Glutamatergic neuron (in vitro differentiated cells): ENCODE data around the gene LRP1B. TPM values are rescaled to one million over a fixed set of nuclear protein-coding genes. Genes with fewer than 3 reads are reported as not detected.

Experiments
- DNase-seq: peaks from one replicate; pipeline ENCODE4 v3.0.0; 2022
- H3K27ac Mint-ChIP-seq: one replicate; pipeline ENCODE4 v1.8.0; 2020; ENCODE audit warnings: mild to moderate bottlenecking, mixed read lengths, inconsistent platforms; ENCODE audit not compliant: unreplicated experiment
- H3K27me3 Mint-ChIP-seq: one replicate; pipeline ENCODE4 v1.8.0; 2020; ENCODE audit warnings: mild to moderate bottlenecking, moderate library complexity, mixed read lengths, inconsistent platforms; ENCODE audit not compliant: unreplicated experiment
- H3K36me3 Mint-ChIP-seq: one replicate; pipeline ENCODE4 v1.8.0; 2020; ENCODE audit warnings: mild to moderate bottlenecking, mixed read lengths, inconsistent platforms; ENCODE audit not compliant: unreplicated experiment
- H3K4me1 Mint-ChIP-seq: one replicate; pipeline ENCODE4 v1.8.0; 2020; ENCODE audit warnings: mild to moderate bottlenecking, low read depth, mixed read lengths, inconsistent platforms; ENCODE audit not compliant: unreplicated experiment
- H3K4me3 Mint-ChIP-seq: one replicate; pipeline ENCODE4 v1.8.0; 2020; ENCODE audit warnings: mild to moderate bottlenecking, mixed read lengths, inconsistent platforms; ENCODE audit not compliant: unreplicated experiment
- H3K9me3 Mint-ChIP-seq: one replicate; pipeline ENCODE4 v1.8.0; 2020; ENCODE audit warnings: mild to moderate bottlenecking, moderate library complexity, mixed read lengths, inconsistent platforms; ENCODE audit not compliant: unreplicated experiment
- CTCF ChIP-seq: fragments of 200-600 bp; sonication (generic); IDR thresholded peaks from one replicate; pipeline ENCODE4 v1.5.0; 2021; ENCODE audit not compliant: partially characterized antibody, unreplicated experiment
- total RNA-seq: library from RNA; stranded (reverse); fragmentation: NEBNext Ultra II Directional; extraction: Animal tissue kit (Norgen Biotek cat#: 25700); gene quantifications from one replicate; pipeline ENCODE4 v1.2.1, GENCODE V29; 2021; ENCODE audit not compliant: unreplicated experiment

LRP1B gene
- total RNA-seq, 1 donor from 2014 or later, result 28.7 TPM

- Mint-ChIP-seq H3K9me3 (peaks cover 3% of the 10 kb centered on the region), H3K27ac (no peak overlapping the region), H3K4me1 (peaks cover 22% of the 10 kb centered on the region), H3K36me3 (no peaks in the 10 kb centered on the region), H3K27me3 (no peaks in the 10 kb centered on the region), H3K4me3 (no peak overlapping the region)
- no peak for TF ChIP-seq CTCF
- DNase-seq, result no peak
Observed at GRCh38 chr2:142033393-142033792, 97.4 kb downstream of the LRP1B start.

- Mint-ChIP-seq H3K27ac (no peak overlapping the region), H3K27me3 (no peaks in the 10 kb centered on the region), H3K4me3 (no peak overlapping the region), H3K36me3 (no peaks in the 10 kb centered on the region), H3K9me3 (no peaks in the 10 kb centered on the region), H3K4me1 (peaks cover 11% of the 10 kb centered on the region)
- no peak for DNase-seq
- TF ChIP-seq CTCF, result no peak
Observed at GRCh38 chr2:142031656-142032055, 99.2 kb downstream of the LRP1B start.

- H3K4me3 Mint-ChIP-seq, result no peak overlapping the region
- no peaks in the 10 kb centered on the region for H3K36me3 Mint-ChIP-seq
- H3K27ac Mint-ChIP-seq, result no peak overlapping the region
- no peaks in the 10 kb centered on the region for H3K27me3 Mint-ChIP-seq
- H3K9me3 Mint-ChIP-seq, result no peaks in the 10 kb centered on the region
- peaks cover 5% of the 10 kb centered on the region for H3K4me1 Mint-ChIP-seq
- DNase-seq, result no peak
- TF ChIP-seq CTCF, result no peak
Observed at GRCh38 chr2:142030735-142031134, 100.1 kb downstream of the LRP1B start.

- H3K4me3 Mint-ChIP-seq, result no peak overlapping the region
- H3K27me3 Mint-ChIP-seq, result no peaks in the 10 kb centered on the region
- H3K9me3 Mint-ChIP-seq, result no peaks in the 10 kb centered on the region
- no peak overlapping the region for H3K27ac Mint-ChIP-seq
- no peak for DNase-seq
- no peaks in the 10 kb centered on the region for H3K36me3 Mint-ChIP-seq
- no peak for TF ChIP-seq CTCF
- H3K4me1 Mint-ChIP-seq, result peaks cover 2% of the 10 kb centered on the region
Observed at GRCh38 chr2:142029974-142030373, 100.8 kb downstream of the LRP1B start.

- no peak for TF ChIP-seq CTCF
- Mint-ChIP-seq H3K4me3 (no peak overlapping the region), H3K4me1 (no peaks in the 10 kb centered on the region), H3K27me3 (no peaks in the 10 kb centered on the region), H3K36me3 (no peaks in the 10 kb centered on the region), H3K9me3 (peaks cover 1% of the 10 kb centered on the region), H3K27ac (no peak overlapping the region)
- DNase-seq, result no peak
Observed at GRCh38 chr2:142025394-142025793, 105.4 kb downstream of the LRP1B start.
